ENCODE measurements around the gene ENTPD6.
A peak's percentile ranks its signal among the peaks of the same experiment; 100 is the strongest.
"Not testable (repeated sequence)": the region's sequence is repeated elsewhere in the genome, so short reads cannot be mapped to it uniquely, and the experiment has no call there.

ENTPD6 gene

GRCh38 chr20:25259358-25259757 lies 63.8 kb downstream of the ENTPD6 start:
- no peak for DNase-seq

GRCh38 chr20:25259788-25260254 lies 64.3 kb downstream of the ENTPD6 start:
- DNase-seq: no peak

GRCh38 chr20:25260770-25261437 lies 65.4 kb downstream of the ENTPD6 start:
- not testable (repeated sequence) for DNase-seq

- peak in 1 of 2 donors; percentile 10 for DNase-seq
Measured at GRCh38 chr20:25269057-25269832, 73.7 kb downstream of the ENTPD6 start.

GRCh38 chr20:25269833-25270170 lies 74.3 kb downstream of the ENTPD6 start:
- peak in 1 of 2 donors; percentile 1 for DNase-seq

- DNase-seq: peak in 1 of 2 donors; percentile 7
Measured at GRCh38 chr20:25270829-25271251, 75.3 kb downstream of the ENTPD6 start.

GRCh38 chr20:25271486-25272222 lies 76.1 kb downstream of the ENTPD6 start:
- DNase-seq: peak in 1 of 2 donors; percentile 7

- DNase-seq: peak in 1 of 2 donors; percentile 2
Measured at GRCh38 chr20:25272223-25273000, 76.9 kb downstream of the ENTPD6 start.

- peak in 1 of 2 donors; percentile 10 for DNase-seq
Measured at GRCh38 chr20:25273046-25273445, 77.5 kb downstream of the ENTPD6 start.

GRCh38 chr20:25273541-25274358 lies 78.2 kb downstream of the ENTPD6 start:
- peak in 1 of 2 donors; percentile 3 for DNase-seq

GRCh38 chr20:25274481-25274880 lies 79.0 kb downstream of the ENTPD6 start:
- DNase-seq: peak in 1 of 2 donors; percentile 4

GRCh38 chr20:25274891-25275812 lies 79.6 kb downstream of the ENTPD6 start:
- peak in 1 of 2 donors; percentile 8 for DNase-seq

GRCh38 chr20:25275813-25276532 lies 80.5 kb downstream of the ENTPD6 start:
- no peak for DNase-seq
